HepG2 (cell line): ENCODE results near the gene USP5. TPM values are rescaled to one million over a fixed set of nuclear protein-coding genes. Genes with fewer than 3 reads are reported as not detected.

Experiments
- ATAC-seq: fragments of 200-7000 bp; cut with Tn5 transposase; 3 replicates; pipeline ENCODE4 v1.9.1; 2020; ENCODE audit warnings: mild to moderate bottlenecking, moderate library complexity
- BruUV-seq: library from RNA; stranded (reverse); fragments of 400-500 nt; replicated peaks from 2 replicates; lab custom pipeline; 2021; lab: Mats Ljungman, UMichigan
- CTCF ChIA-PET: fragments of 300-600 bp; formaldehyde crosslinking; extraction: SDS; loops from one replicate; lab custom pipeline; 2021; ENCODE audit warnings: low total read pairs, inconsistent platforms, low intra/inter-chr PET ratio; lab: Yijun Ruan, JAX
- POLR2A ChIA-PET: fragments of 350-600 bp; sonication (Branson Sonifier 250); formaldehyde crosslinking; loops from one replicate; lab custom pipeline; 2020; ENCODE audit warnings: antibody characterized with exemption, inconsistent platforms; lab: Yijun Ruan, JAX
- DNase-seq: peaks from one replicate; pipeline ENCODE4 v3.0.0-alpha.2; 2015; ENCODE audit warnings: low spot score
- FAIRE-seq: peaks from 3 replicates; lab custom pipeline; 2011; peaks lifted over from hg19 to GRCh38; lab: Jason Lieb, UNC
- H2AFZ ChIP-seq: one replicate; pipeline ENCODE4 v1.6.1; 2011; ENCODE audit warnings: low read length, inconsistent platforms
- H3K27ac ChIP-seq: fragments of 300-600 bp; 3 replicates; pipeline ENCODE4 v1.8.0; 2011; ENCODE audit warnings: mixed run types, mild to moderate bottlenecking, mixed read lengths, low read length, inconsistent platforms; ENCODE audit not compliant: insufficient read depth; ENCODE audit errors: extremely low read length
- H3K27me3 ChIP-seq, 2 experiments: fragments of 200-600 bp in 1 of 2; 2 replicates in 1 of 2; 3 replicates in 1 of 2; pipeline versions ENCODE4 v1.6.0 to v1.8.0; 2011; ENCODE audit warnings: low read length in 2 of 2, mild to moderate bottlenecking in 2 of 2, moderate library complexity in 2 of 2, inconsistent platforms in 1 of 2; ENCODE audit not compliant: insufficient read depth in 2 of 2, control insufficient read depth in 1 of 2
- H3K36me3 ChIP-seq, 2 experiments: fragments of 200-600 bp in 1 of 2; replicated peaks in 1 of 2; 2 replicates in 1 of 2; 3 replicates in 1 of 2; pipeline versions ENCODE4 v1.5.1 to v1.8.0; 2011; ENCODE audit warnings: low read length in 2 of 2, inconsistent platforms in 1 of 2; ENCODE audit not compliant: insufficient read depth in 2 of 2, control insufficient read depth in 1 of 2
- H3K4me1 ChIP-seq: 2 replicates; pipeline ENCODE4 v1.5.1; 2012; ENCODE audit warnings: low read length, inconsistent platforms; ENCODE audit not compliant: insufficient read depth
- H3K4me2 ChIP-seq: 2 replicates; pipeline ENCODE4 v1.6.0; 2011; ENCODE audit warnings: low read depth, low read length, inconsistent platforms
- H3K4me3 ChIP-seq, 3 experiments: fragments of 200-600 bp in 1 of 3; sonication (generic), shearing (Covaris generic) in 1 of 3; replicated peaks in 1 of 3; 2 replicates each; pipeline ENCODE4 v1.5.1; 2011 to 2016; ENCODE audit warnings: low read length in 3 of 3, inconsistent platforms in 2 of 3, low read depth in 2 of 3, mild to moderate bottlenecking in 2 of 3, control low read depth in 1 of 3, mixed read lengths in 1 of 3; ENCODE audit not compliant: insufficient read depth in 1 of 3
- H3K79me2 ChIP-seq: one replicate; pipeline ENCODE4 v1.6.1; 2011; ENCODE audit warnings: low read length, inconsistent platforms; ENCODE audit not compliant: insufficient read depth
- H3K9ac ChIP-seq: 2 replicates; pipeline ENCODE4 v1.6.0; 2011; ENCODE audit warnings: mild to moderate bottlenecking, low read depth, low read length, inconsistent platforms; ENCODE audit not compliant: insufficient read depth
- H3K9me3 ChIP-seq: 2 replicates; pipeline ENCODE4 v1.5.1; 2012; ENCODE audit warnings: mild to moderate bottlenecking, low read length
- H4K20me1 ChIP-seq: 2 replicates; pipeline ENCODE4 v1.6.0; 2011; ENCODE audit warnings: inconsistent platforms, mild to moderate bottlenecking, low read length, moderate library complexity; ENCODE audit not compliant: insufficient read depth
- CC2D1A ChIP-seq: sonication (generic); formaldehyde crosslinking; IDR thresholded peaks from 2 replicates; pipeline ENCODE4 v1.8.1; 2023; ENCODE audit warnings: mild to moderate bottlenecking, missing genetic modification reagents
- DPF2 ChIP-seq: sonication (generic); formaldehyde crosslinking; IDR thresholded peaks from 2 replicates; pipeline ENCODE4 v1.4.0; 2020; ENCODE audit warnings: mild to moderate bottlenecking, low read depth, missing genetic modification reagents, borderline replicate concordance
- HMG20A ChIP-seq: IDR thresholded peaks from 2 replicates; pipeline ENCODE4 v1.6.1; 2016; ENCODE audit warnings: borderline replicate concordance
- HNF4A ChIP-seq: sonication (generic); formaldehyde crosslinking; IDR thresholded peaks from 2 replicates; pipeline ENCODE4 v1.4.0; 2020; ENCODE audit warnings: missing genetic modification reagents
- IRF1 ChIP-seq: sonication (generic); formaldehyde crosslinking; IDR thresholded peaks from 2 replicates; pipeline ENCODE4 v1.4.0; 2020; ENCODE audit warnings: low read depth, mild to moderate bottlenecking, missing genetic modification reagents
- NCOA1 ChIP-seq: sonication (generic); formaldehyde crosslinking; IDR thresholded peaks from 2 replicates; pipeline ENCODE4 v1.9.0; 2021; ENCODE audit warnings: missing genetic modification reagents
- NFIB ChIP-seq: sonication (generic); formaldehyde crosslinking; IDR thresholded peaks from 2 replicates; pipeline ENCODE4 v1.9.0; 2021; ENCODE audit warnings: missing genetic modification reagents, mild to moderate bottlenecking, borderline replicate concordance
- NFYC ChIP-seq: IDR thresholded peaks from 2 replicates; pipeline ENCODE4 v1.6.1; 2016; ENCODE audit warnings: missing genetic modification reagents, missing compliant biosample characterization
- REXO4 ChIP-seq: sonication (generic); formaldehyde crosslinking; IDR thresholded peaks from 2 replicates; pipeline ENCODE4 v1.8.0; 2022; ENCODE audit warnings: missing genetic modification reagents, mild to moderate bottlenecking, borderline replicate concordance
- RXRB ChIP-seq: IDR thresholded peaks from 2 replicates; pipeline ENCODE4 v1.6.1; 2016; ENCODE audit warnings: borderline replicate concordance, missing genetic modification reagents, missing compliant biosample characterization
- SIX1 ChIP-seq: sonication (generic); formaldehyde crosslinking; IDR thresholded peaks from 2 replicates; pipeline ENCODE4 v1.4.0; 2020; ENCODE audit warnings: missing genetic modification reagents, borderline replicate concordance
- TARDBP ChIP-seq: sonication (generic); formaldehyde crosslinking; IDR thresholded peaks from 2 replicates; pipeline ENCODE4 v1.8.0; 2022; ENCODE audit warnings: mild to moderate bottlenecking, missing genetic modification reagents
- TEAD3 ChIP-seq: optimal IDR thresholded peaks from 2 replicates; pipeline ENCODE3; 2016; ENCODE audit warnings: borderline replicate concordance
- TFDP1 ChIP-seq: IDR thresholded peaks from 2 replicates; pipeline ENCODE4 v1.6.1; 2016; ENCODE audit warnings: missing compliant biosample characterization, missing genetic modification reagents, borderline replicate concordance
- THAP11 ChIP-seq: IDR thresholded peaks from 2 replicates; pipeline ENCODE4 v1.6.1; 2016; ENCODE audit warnings: missing biosample characterization, missing genetic modification reagents
- THRA ChIP-seq: sonication (generic); formaldehyde crosslinking; IDR thresholded peaks from 2 replicates; pipeline ENCODE4 v1.4.0; 2020; ENCODE audit warnings: missing genetic modification reagents, borderline replicate concordance
- ZNF276 ChIP-seq: sonication (generic); formaldehyde crosslinking; IDR thresholded peaks from 2 replicates; pipeline ENCODE4 v1.4.0; 2020; ENCODE audit warnings: mild to moderate bottlenecking, low read depth, missing genetic modification reagents
- ZNF331 ChIP-seq: sonication (generic); formaldehyde crosslinking; IDR thresholded peaks from 2 replicates; pipeline ENCODE4 v1.4.0; 2020; ENCODE audit warnings: missing genetic modification reagents
- ZNF510 ChIP-seq: sonication (generic); formaldehyde crosslinking; IDR thresholded peaks from 2 replicates; pipeline ENCODE4 v1.4.0; 2020; ENCODE audit warnings: low read depth, mild to moderate bottlenecking, missing genetic modification reagents
- ZNF549 ChIP-seq: sonication (generic); formaldehyde crosslinking; IDR thresholded peaks from 2 replicates; pipeline ENCODE4 v1.5.0; 2020; ENCODE audit warnings: missing genetic modification reagents
- ZNF564 ChIP-seq: sonication (generic); formaldehyde crosslinking; IDR thresholded peaks from 2 replicates; pipeline ENCODE4 v1.8.1; 2023; ENCODE audit warnings: mild to moderate bottlenecking, missing genetic modification reagents
- ZNF616 ChIP-seq: sonication (generic); formaldehyde crosslinking; IDR thresholded peaks from 2 replicates; pipeline ENCODE4 v1.5.0; 2020; ENCODE audit warnings: low read depth, mild to moderate bottlenecking, missing genetic modification reagents
- WGBS: methylation state at CpG from one replicate; pipeline ENCODE4 v1.1.6; 2017; ENCODE audit warnings: low lambda C conversion rate; 5-methylcytosine and 5-hydroxymethylcytosine counted together
- in situ Hi-C: cut with HindIII; loops from 2 replicates; pipeline ENCODE4 v1.10.0; 2017; ENCODE audit warnings: low pct_unique_long_range_greater_than_20kb; ENCODE audit not compliant: extremely low pct_ligation_motif_present
- intact Hi-C: fragments of 100-400 bp; cut with micrococcal nuclease; formaldehyde crosslinking; loops from one replicate; pipeline ENCODE4 v1.10.0; 2022; ENCODE audit not compliant: unreplicated experiment
- polyA plus RNA-seq, 8 experiments: library from polyadenylated mRNA; depleted of rRNA in 3 of 8; stranded (reverse) in 7 of 8; unstranded in 1 of 8; fragments of >200 nt; fragmentation: Illumina TruSeq in 4 of 8; extraction: Trizol in 4 of 8; gene quantifications; 2 replicates each; pipeline versions ENCODE4 v1.2.1 to v1.2.3, GENCODE V29; 2011 to 2016; ENCODE audit warnings: low read depth in 4 of 8, missing spikeins in 1 of 8, mixed read lengths in 1 of 8; ENCODE audit not compliant: insufficient read depth in 1 of 8
- total RNA-seq, 5 experiments: library from RNA; depleted of rRNA; stranded (reverse); fragments of >200 nt; fragmentation: Illumina TruSeq; extraction: Trizol; gene quantifications; 2 replicates each; pipeline ENCODE4 v1.2.3, GENCODE V29; 2016; ENCODE audit warnings: low read depth in 1 of 5

USP5 gene
- total and polyA plus RNA-seq, 2 of the 13 experiments (the other 11 are each of a cell fraction or from before 2014, with no cell fraction given), result 39.6 to 56.0 TPM

- Histone ChIP-seq H3K27ac (peak overlapping the region; percentile 61), H3K4me2 (peak overlapping the region; percentile 88), H3K9me3 (no peaks in the 10 kb centered on the region), H3K79me2 (peaks cover 37% of the 10 kb centered on the region), H4K20me1 (no peaks in the 10 kb centered on the region; the same call in 1 of the 2 replicates), H3K27me3 (no peaks in the 10 kb centered on the region), H3K9ac (peak overlapping the region; percentile 66; the same call in 1 of the 2 replicates), H3K4me1 (peaks cover 33% of the 10 kb centered on the region), H3K36me3 (peaks cover 18 to 52% of the 10 kb centered on the region in 2 experiments), H2AFZ (no peak overlapping the region), H3K4me3 (peak overlapping the region in 1 of 3 experiments; percentile 95; a peak in 1 of 6 replicates)
- FAIRE-seq, result peak; percentile 87
- POLR2A ChIA-PET, result interaction anchor here (1.2 to 5.2 kb wide), 6 partner anchors 13 to 130 kb away, joined by 5 to 132 read pairs (median 26); partner anchors contain the start of genes C12orf57, COPS7A, P3H3 and PTMS
- 35% methylated on average over 6 of the region's 6 CpGs for WGBS
- intact Hi-C loops (no loop called here), in situ Hi-C loops (no loop called here)
- BruUV-seq, result no TSS peak
- CTCF ChIA-PET, result no interaction called here
- DNase-seq, result peak; percentile 78
- no peak for ATAC-seq
- TF ChIP-seq NFIB, result no peak
- peak; percentile 44 for TF ChIP-seq TEAD3 (CRISPR knock-in tag)
- TF ChIP-seq IRF1 (CRISPR knock-in tag), result no peak
- no peak for TF ChIP-seq TARDBP
- TF ChIP-seq ZNF276, result no peak
- no peak for TF ChIP-seq NCOA1
- no peak for TF ChIP-seq ZNF549 (CRISPR knock-in tag)
- 0 out of 2 replicates have a peak, but pooled peaks have one; percentile 5 for TF ChIP-seq HNF4A (CRISPR knock-in tag)
- TF ChIP-seq NFYC (CRISPR knock-in tag), result peak; percentile 22; the same call in 1 of the 2 replicates
- TF ChIP-seq THRA, result no peak
- TF ChIP-seq REXO4 (CRISPR knock-in tag), result no peak
- no peak for TF ChIP-seq RXRB
- 0 out of 2 replicates have a peak, but pooled peaks have one; percentile 31 for TF ChIP-seq THAP11 (CRISPR knock-in tag)
- TF ChIP-seq ZNF510 (CRISPR knock-in tag), result no peak
- no peak for TF ChIP-seq DPF2 (CRISPR knock-in tag)
- TF ChIP-seq TFDP1 (CRISPR knock-in tag), result no peak
- TF ChIP-seq CC2D1A (CRISPR knock-in tag), result no peak
- TF ChIP-seq ZNF616, result no peak
- TF ChIP-seq ZNF331 (CRISPR knock-in tag), result no peak
- no peak for TF ChIP-seq ZNF564
- no peak for TF ChIP-seq HMG20A (CRISPR knock-in tag)
- no peak for TF ChIP-seq SIX1 (CRISPR knock-in tag)
These were observed 2.1 kb downstream of the USP5 start for GRCh38 chr12:6854036-6854435.
